ENCODE data around the gene CLCN6. TPM values are rescaled to one million over a fixed set of nuclear protein-coding genes. Genes with fewer than 3 reads are reported as not detected.
A peak's percentile ranks its signal among the peaks of the same experiment; 100 is the strongest.

The CLCN6 gene
- total and polyA plus RNA-seq, 7 experiments from 2014 or later: 3.4 to 23.0 (median 17.4) TPM

- intact Hi-C loops (cut with micrococcal nuclease): loop anchor here in 1 of 2 donors (2.0 kb wide), 1 partner anchor 110 kb away; no protein-coding TSS in a partner anchor
- Mint-ChIP-seq H3K4me1 (peaks cover 4 to 9% (median 6%) of the 10 kb centered on the region in 7 donors), H3K27me3 (no peaks in the 10 kb centered on the region), H3K9me3 (no peaks in the 10 kb centered on the region), H3K27ac (peak overlapping the region in 1 of 9 donors; percentile 11), H3K36me3 (no peaks in the 10 kb centered on the region), H3K4me3 (peak overlapping the region in 5 of 10 donors; percentile 9 to 70 (median 60))
- ChIA-PET POLR2A (interaction anchor here (0.9 kb wide), 1 partner anchor 19 kb away, joined by 3 read pairs; no protein-coding TSS in a partner anchor), CTCF (interaction anchor here (0.7 to 1.5 kb wide), 3 partner anchors 13 to 21 kb away, joined by 3 to 5 read pairs (median 3); no protein-coding TSS in a partner anchor)
- ATAC-seq (peak; percentile 8), DNase-seq (no peak)
- Histone ChIP-seq H3K4me3 (ENCODE audit: low read length) (peak overlapping the region; percentile 37), H3K27ac (ENCODE audit: low read depth, low read length) (no peak overlapping the region), H3K27me3 (ENCODE audit: control insufficient read depth in 2 of 2, insufficient read depth in 2 of 2, low read length in 2 of 2) (no peaks in the 10 kb centered on the region), H3K9me3 (ENCODE audit: control insufficient read depth in 2 of 3, low read length in 3 of 3) (no peaks in the 10 kb centered on the region), H3K36me3 (ENCODE audit: control insufficient read depth in 2 of 3, insufficient read depth in 3 of 3, low read length in 3 of 3) (peaks cover 0 to under 1% (median 0%) of the 10 kb centered on the region in 3 experiments), H3K4me1 (ENCODE audit: control insufficient read depth in 2 of 2, insufficient read depth in 2 of 2, low read length in 2 of 2) (peaks cover 4 to 11% of the 10 kb centered on the region in 2 donors)
Observed at GRCh38 chr1:11784256-11784992, 21.6 kb upstream of the CLCN6 start.

GRCh38 chr1:11784993-11785769 lies 20.8 kb upstream of the CLCN6 start:
- H3K36me3 Mint-ChIP-seq: no peaks in the 10 kb centered on the region
- peaks cover 4 to 9% (median 6%) of the 10 kb centered on the region in 7 donors for H3K4me1 Mint-ChIP-seq
- H3K4me3 ChIP-seq (ENCODE audit: low read length): peak overlapping the region; percentile 37
- peak overlapping the region in 3 of 9 donors; percentile 11 to 49 (median 31) for H3K27ac Mint-ChIP-seq
- peaks cover 4 to 11% of the 10 kb centered on the region in 2 donors for H3K4me1 ChIP-seq (ENCODE audit: control insufficient read depth in 2 of 2, insufficient read depth in 2 of 2, low read length in 2 of 2)
- H3K4me3 Mint-ChIP-seq: peak overlapping the region in 8 of 10 donors; percentile 29 to 70 (median 57)
- no peak overlapping the region for H3K27ac ChIP-seq (ENCODE audit: low read depth, low read length)
- H3K27me3 Mint-ChIP-seq: no peaks in the 10 kb centered on the region
- peaks cover 0 to 8% (median 3%) of the 10 kb centered on the region in 3 experiments for H3K36me3 ChIP-seq (ENCODE audit: control insufficient read depth in 2 of 3, insufficient read depth in 3 of 3, low read length in 3 of 3)
- POLR2A ChIA-PET: interaction anchor here (0.7 kb wide), 1 partner anchor 113 kb away, joined by 3 read pairs; no protein-coding TSS in a partner anchor
- H3K9me3 Mint-ChIP-seq: no peaks in the 10 kb centered on the region
- peak in 7 of 9 donors; percentile 11 to 60 (median 17) for DNase-seq
- CTCF ChIA-PET: interaction anchor here (1.2 to 1.5 kb wide), 2 partner anchors 18 to 21 kb away, joined by 3 to 5 read pairs; no protein-coding TSS in a partner anchor
- intact Hi-C loops (cut with micrococcal nuclease): loop anchor here in 1 of 2 donors (1.0 to 2.0 kb wide), 2 partner anchors 18 to 110 kb away; no protein-coding TSS in a partner anchor
- no peaks in the 10 kb centered on the region for H3K27me3 ChIP-seq (ENCODE audit: control insufficient read depth in 2 of 2, insufficient read depth in 2 of 2, low read length in 2 of 2)
- ATAC-seq: peak; percentile 81
- no peaks in the 10 kb centered on the region for H3K9me3 ChIP-seq (ENCODE audit: control insufficient read depth in 2 of 3, low read length in 3 of 3)

- peaks cover 0 to 18% (median 3%) of the 10 kb centered on the region in 3 experiments for H3K36me3 ChIP-seq (ENCODE audit: control insufficient read depth in 2 of 3, insufficient read depth in 3 of 3, low read length in 3 of 3)
- ChIA-PET CTCF (interaction anchor here (0.6 to 1.5 kb wide), 3 partner anchors 17 to 107 kb away, joined by 3 to 5 read pairs (median 4); no protein-coding TSS in a partner anchor), POLR2A (interaction anchor here (1.3 kb wide), 1 partner anchor 17 kb away, joined by 4 read pairs; no protein-coding TSS in a partner anchor)
- Mint-ChIP-seq H3K4me1 (peaks cover 4 to 9% (median 6%) of the 10 kb centered on the region in 7 donors), H3K36me3 (peaks cover 0 to 4% (median 0%) of the 10 kb centered on the region in 5 donors), H3K9me3 (no peaks in the 10 kb centered on the region), H3K27ac (peak overlapping the region in 4 of 9 donors; percentile 17 to 31 (median 24)), H3K27me3 (no peaks in the 10 kb centered on the region), H3K4me3 (no peak overlapping the region)
- peaks cover 4 to 11% of the 10 kb centered on the region in 2 donors for H3K4me1 ChIP-seq (ENCODE audit: control insufficient read depth in 2 of 2, insufficient read depth in 2 of 2, low read length in 2 of 2)
- H3K27ac ChIP-seq (ENCODE audit: low read depth, low read length): no peak overlapping the region
- ATAC-seq: no peak
- no peaks in the 10 kb centered on the region for H3K27me3 ChIP-seq (ENCODE audit: control insufficient read depth in 2 of 2, insufficient read depth in 2 of 2, low read length in 2 of 2)
- DNase-seq: no peak
- intact Hi-C loops (cut with micrococcal nuclease): no loop called here
- H3K9me3 ChIP-seq (ENCODE audit: control insufficient read depth in 2 of 3, low read length in 3 of 3): no peaks in the 10 kb centered on the region
- no peak overlapping the region for H3K4me3 ChIP-seq (ENCODE audit: low read length)
Observed at GRCh38 chr1:11786168-11786567, 19.8 kb upstream of the CLCN6 start.

GRCh38 chr1:11787251-11787803 lies 18.7 kb upstream of the CLCN6 start:
- H3K4me1 Mint-ChIP-seq: peaks cover 4 to 9% (median 6%) of the 10 kb centered on the region in 7 donors
- H3K36me3 Mint-ChIP-seq: peaks cover 0 to 4% (median 0%) of the 10 kb centered on the region in 5 donors
- no peaks in the 10 kb centered on the region for H3K9me3 ChIP-seq (ENCODE audit: control insufficient read depth in 2 of 3, low read length in 3 of 3)
- ATAC-seq (no peak), DNase-seq (no peak)
- H3K36me3 ChIP-seq (ENCODE audit: control insufficient read depth in 2 of 3, insufficient read depth in 3 of 3, low read length in 3 of 3): peaks cover 0 to 30% (median 3%) of the 10 kb centered on the region in 3 experiments
- no peaks in the 10 kb centered on the region for H3K27me3 Mint-ChIP-seq
- POLR2A ChIA-PET: no interaction called here
- peak overlapping the region in 1 of 9 donors; percentile 62 for H3K27ac Mint-ChIP-seq
- no peaks in the 10 kb centered on the region for H3K9me3 Mint-ChIP-seq
- peaks cover 4 to 11% of the 10 kb centered on the region in 2 donors for H3K4me1 ChIP-seq (ENCODE audit: control insufficient read depth in 2 of 2, insufficient read depth in 2 of 2, low read length in 2 of 2)
- H3K4me3 ChIP-seq (ENCODE audit: low read length): no peak overlapping the region
- intact Hi-C loops (cut with micrococcal nuclease): no loop called here
- no peak overlapping the region for H3K4me3 Mint-ChIP-seq
- no peaks in the 10 kb centered on the region for H3K27me3 ChIP-seq (ENCODE audit: control insufficient read depth in 2 of 2, insufficient read depth in 2 of 2, low read length in 2 of 2)
- CTCF ChIA-PET: interaction anchor here (0.6 kb wide), 2 partner anchors 122 to 182 kb away, joined by 5 to 6 read pairs; no protein-coding TSS in a partner anchor
- H3K27ac ChIP-seq (ENCODE audit: low read depth, low read length): no peak overlapping the region

- H3K36me3 ChIP-seq (ENCODE audit: control insufficient read depth in 2 of 3, insufficient read depth in 3 of 3, low read length in 3 of 3): peaks cover 0 to 35% (median 3%) of the 10 kb centered on the region in 3 experiments
- ATAC-seq (no peak), DNase-seq (no peak)
- CTCF ChIA-PET: interaction anchor here (0.6 kb wide), 1 partner anchor 123 kb away, joined by 5 read pairs; no protein-coding TSS in a partner anchor
- no peaks in the 10 kb centered on the region for H3K27me3 ChIP-seq (ENCODE audit: control insufficient read depth in 2 of 2, insufficient read depth in 2 of 2, low read length in 2 of 2)
- no peaks in the 10 kb centered on the region for H3K27me3 Mint-ChIP-seq
- peaks cover 4 to 9% (median 6%) of the 10 kb centered on the region in 7 donors for H3K4me1 Mint-ChIP-seq
- H3K4me3 ChIP-seq (ENCODE audit: low read length): no peak overlapping the region
- no peak overlapping the region for H3K4me3 Mint-ChIP-seq
- H3K27ac Mint-ChIP-seq: peak overlapping the region in 2 of 9 donors; percentile 52 to 62
- H3K27ac ChIP-seq (ENCODE audit: low read depth, low read length): no peak overlapping the region
- peaks cover 4 to 11% of the 10 kb centered on the region in 2 donors for H3K4me1 ChIP-seq (ENCODE audit: control insufficient read depth in 2 of 2, insufficient read depth in 2 of 2, low read length in 2 of 2)
- H3K9me3 ChIP-seq (ENCODE audit: control insufficient read depth in 2 of 3, low read length in 3 of 3): no peaks in the 10 kb centered on the region
- H3K36me3 Mint-ChIP-seq: peaks cover 0 to 8% (median 0%) of the 10 kb centered on the region in 5 donors
- no peaks in the 10 kb centered on the region for H3K9me3 Mint-ChIP-seq
- intact Hi-C loops (cut with micrococcal nuclease): no loop called here
- POLR2A ChIA-PET: no interaction called here
Observed at GRCh38 chr1:11787804-11788436, 18.1 kb upstream of the CLCN6 start.

Data from naive thymus-derived CD4-positive, alpha-beta T cell (primary cell).